ENCODE data around the gene VAC14.
A peak's percentile ranks its signal among the peaks of the same experiment; 100 is the strongest.
"Not testable (repeated sequence)": the region's sequence is repeated elsewhere in the genome, so short reads cannot be mapped to it uniquely, and the experiment has no call there.

VAC14 gene

DNA sequence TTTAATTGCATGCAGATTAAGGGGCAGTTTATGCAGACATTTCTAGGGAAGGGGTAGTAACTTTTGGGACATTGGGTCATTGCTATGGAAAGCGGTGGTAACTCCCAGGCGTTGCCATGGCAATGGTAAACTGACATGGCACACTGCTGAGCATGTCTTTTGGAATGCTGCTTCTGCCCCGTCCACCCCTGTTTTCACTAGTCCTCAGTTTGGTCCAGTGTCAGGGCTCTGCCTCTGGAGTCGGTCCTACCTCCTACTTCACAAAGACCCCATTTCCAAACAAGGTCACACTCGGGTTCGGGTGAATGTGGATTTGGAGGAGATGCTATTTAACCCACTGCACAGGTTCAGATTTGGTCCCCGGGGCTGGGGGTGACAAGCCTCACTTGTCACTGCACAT, 151.7 kb downstream of the VAC14 start:
- Mint-ChIP-seq H3K36me3 (ENCODE audit: insufficient read depth) (peaks cover 4% of the 10 kb centered on the region), H3K9me3 (no peaks in the 10 kb centered on the region), H3K4me1 (peaks cover 6% of the 10 kb centered on the region), H3K4me3 (no peak overlapping the region), H3K27ac (ENCODE audit: low read depth) (no peak overlapping the region), H3K27me3 (no peaks in the 10 kb centered on the region)
- ATAC-seq (replicated peaks; ENCODE audit: extremely low read depth, poor library complexity, severe bottlenecking) (no peak), DNase-seq (ENCODE audit: low spot score in 2 of 2) (no peak)

DNA sequence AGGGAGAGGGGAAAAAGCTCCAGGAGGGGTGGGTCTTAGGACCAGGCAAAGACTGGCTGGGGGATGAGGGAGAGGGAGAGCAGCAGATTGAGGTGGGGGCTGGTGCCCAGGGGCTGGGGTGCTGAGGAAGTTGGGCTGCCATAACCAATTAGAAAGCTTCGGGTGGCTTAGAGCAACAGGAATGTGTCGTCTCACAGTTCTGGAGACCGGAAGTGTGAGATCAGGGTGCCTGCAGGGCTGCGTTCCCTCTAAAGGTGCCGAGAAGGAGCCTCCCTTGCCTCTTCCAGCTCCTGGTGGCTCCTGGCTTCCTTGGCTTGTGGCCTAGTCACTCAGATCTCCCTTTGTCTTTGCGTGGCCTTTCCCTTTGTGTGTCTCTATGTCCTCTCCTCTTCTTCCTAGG, 152.4 kb downstream of the VAC14 start:
- no peak overlapping the region for H3K4me3 Mint-ChIP-seq
- DNase-seq (ENCODE audit: low spot score in 2 of 2) (no peak), ATAC-seq (replicated peaks; ENCODE audit: extremely low read depth, poor library complexity, severe bottlenecking) (no peak)
- peaks cover 4% of the 10 kb centered on the region for H3K36me3 Mint-ChIP-seq (ENCODE audit: insufficient read depth)
- no peaks in the 10 kb centered on the region for H3K9me3 Mint-ChIP-seq
- no peaks in the 10 kb centered on the region for H3K27me3 Mint-ChIP-seq
- peaks cover under 1% of the 10 kb centered on the region for H3K4me1 Mint-ChIP-seq
- H3K27ac Mint-ChIP-seq (ENCODE audit: low read depth) = no peak overlapping the region

DNA sequence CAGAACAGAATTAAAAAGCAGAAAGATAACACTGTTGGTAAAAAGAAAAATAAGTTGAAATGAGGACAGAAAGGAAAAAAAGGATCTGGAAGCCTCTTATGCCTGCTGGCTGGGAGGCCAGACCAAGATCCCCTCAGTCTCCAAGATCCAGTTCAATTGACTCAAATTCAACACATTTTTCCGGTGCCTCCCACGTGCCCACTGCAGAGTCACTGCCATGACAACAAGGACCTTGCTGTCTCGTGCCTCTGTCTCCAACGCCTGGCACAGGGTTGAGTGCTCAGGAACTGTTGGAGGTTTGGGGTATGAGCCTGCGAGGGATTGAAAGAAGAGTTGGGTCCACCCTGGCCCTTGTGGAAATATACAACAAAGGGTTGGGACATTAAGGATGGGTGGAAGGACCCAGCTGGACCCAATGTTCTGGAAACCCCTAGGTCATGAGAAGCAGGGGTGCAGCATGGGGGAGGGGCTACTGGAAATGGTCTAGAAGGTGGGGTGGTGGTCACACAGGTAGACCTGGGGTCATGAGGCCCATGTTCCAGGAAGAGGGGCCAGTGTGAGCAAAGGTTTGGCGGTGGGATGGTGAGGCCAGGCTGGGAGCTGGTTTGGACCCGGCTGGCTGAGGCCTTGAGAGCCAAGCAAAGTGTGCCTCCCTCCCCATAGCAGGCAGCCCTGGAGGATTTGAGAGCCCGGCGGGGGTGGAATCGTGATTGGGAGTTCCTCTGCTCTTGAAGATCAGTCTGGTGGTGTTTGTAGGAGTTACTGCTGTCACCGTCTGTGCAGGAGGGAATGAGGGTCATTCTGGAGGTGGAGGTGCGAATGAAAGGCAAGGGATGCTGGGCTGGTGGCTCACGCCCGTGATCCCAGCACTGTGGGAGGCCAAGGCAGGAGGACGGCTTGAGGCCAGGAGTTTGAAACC, 153.3 kb downstream of the VAC14 start:
- Mint-ChIP-seq H3K4me3 (no peak overlapping the region), H3K36me3 (ENCODE audit: insufficient read depth) (peaks cover 4% of the 10 kb centered on the region), H3K27me3 (peaks cover 3% of the 10 kb centered on the region), H3K4me1 (no peaks in the 10 kb centered on the region), H3K9me3 (no peaks in the 10 kb centered on the region), H3K27ac (ENCODE audit: low read depth) (peak overlapping the region; percentile 16)
- no peak for ATAC-seq (replicated peaks; ENCODE audit: extremely low read depth, poor library complexity, severe bottlenecking)
- no peak for DNase-seq (ENCODE audit: low spot score in 2 of 2)

DNA sequence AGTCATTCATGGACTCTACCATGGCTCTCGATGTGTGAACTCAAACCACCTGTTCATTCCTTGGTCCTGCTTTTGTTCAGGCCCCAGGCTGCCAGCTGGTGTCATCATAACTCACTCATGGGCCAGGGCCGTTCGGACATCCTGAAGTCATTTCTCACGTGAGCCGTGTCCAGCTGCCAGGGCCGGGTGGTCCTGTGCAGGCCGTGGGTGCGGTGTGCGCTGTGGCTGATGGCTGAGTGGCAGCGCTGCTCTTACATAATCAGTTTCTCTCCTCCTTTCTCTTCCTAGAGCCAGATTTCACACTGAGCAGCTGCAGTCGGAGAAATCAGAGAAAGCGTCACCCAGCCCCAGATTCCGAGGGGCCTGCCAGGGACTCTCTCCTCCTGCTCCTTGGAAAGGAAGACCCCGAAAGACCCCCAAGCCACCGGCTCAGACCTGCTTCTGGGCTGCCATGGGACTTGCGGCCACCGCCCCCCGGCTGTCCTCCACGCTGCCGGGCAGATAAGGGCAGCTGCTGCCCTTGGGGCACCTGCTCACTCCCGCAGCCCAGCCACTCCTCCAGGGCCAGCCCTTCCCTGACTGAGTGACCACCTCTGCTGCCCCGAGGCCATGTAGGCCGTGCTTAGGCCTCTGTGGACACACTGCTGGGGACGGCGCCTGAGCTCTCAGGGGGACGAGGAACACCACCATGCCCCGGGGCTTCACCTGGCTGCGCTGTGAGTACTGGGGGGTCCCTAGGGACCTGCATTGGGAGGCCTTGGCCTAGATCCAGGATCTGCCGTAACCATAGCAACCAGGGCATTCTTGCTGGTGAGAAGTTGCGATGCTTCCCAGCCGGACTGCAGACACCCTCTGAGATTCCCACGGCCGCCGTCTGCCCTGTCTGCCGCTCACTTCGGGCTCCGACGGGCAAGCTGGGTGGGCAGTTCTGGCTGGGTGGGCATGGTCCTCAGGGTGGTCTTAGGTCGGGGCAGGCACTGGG, 154.4 kb downstream of the VAC14 start, which contains the start of gene IL34:
TSS of gene IL34 (plus strand) at position 300 of the 982 bp plus-strand sequence. CDS start at position 689, 389 bp downstream.
- DNase-seq (ENCODE audit: low spot score in 2 of 2) = no peak
- Mint-ChIP-seq H3K36me3 (ENCODE audit: insufficient read depth) (peaks cover 3% of the 10 kb centered on the region), H3K4me3 (no peak within 1 kb of the TSS), H3K27me3 (peaks cover 11% of the 10 kb centered on the region), H3K9me3 (no peaks in the 10 kb centered on the region), H3K4me1 (no peaks in the 10 kb centered on the region), H3K27ac (ENCODE audit: low read depth) (no peak within 1 kb of the TSS)
- ATAC-seq (replicated peaks; ENCODE audit: extremely low read depth, poor library complexity, severe bottlenecking) = no peak

DNA sequence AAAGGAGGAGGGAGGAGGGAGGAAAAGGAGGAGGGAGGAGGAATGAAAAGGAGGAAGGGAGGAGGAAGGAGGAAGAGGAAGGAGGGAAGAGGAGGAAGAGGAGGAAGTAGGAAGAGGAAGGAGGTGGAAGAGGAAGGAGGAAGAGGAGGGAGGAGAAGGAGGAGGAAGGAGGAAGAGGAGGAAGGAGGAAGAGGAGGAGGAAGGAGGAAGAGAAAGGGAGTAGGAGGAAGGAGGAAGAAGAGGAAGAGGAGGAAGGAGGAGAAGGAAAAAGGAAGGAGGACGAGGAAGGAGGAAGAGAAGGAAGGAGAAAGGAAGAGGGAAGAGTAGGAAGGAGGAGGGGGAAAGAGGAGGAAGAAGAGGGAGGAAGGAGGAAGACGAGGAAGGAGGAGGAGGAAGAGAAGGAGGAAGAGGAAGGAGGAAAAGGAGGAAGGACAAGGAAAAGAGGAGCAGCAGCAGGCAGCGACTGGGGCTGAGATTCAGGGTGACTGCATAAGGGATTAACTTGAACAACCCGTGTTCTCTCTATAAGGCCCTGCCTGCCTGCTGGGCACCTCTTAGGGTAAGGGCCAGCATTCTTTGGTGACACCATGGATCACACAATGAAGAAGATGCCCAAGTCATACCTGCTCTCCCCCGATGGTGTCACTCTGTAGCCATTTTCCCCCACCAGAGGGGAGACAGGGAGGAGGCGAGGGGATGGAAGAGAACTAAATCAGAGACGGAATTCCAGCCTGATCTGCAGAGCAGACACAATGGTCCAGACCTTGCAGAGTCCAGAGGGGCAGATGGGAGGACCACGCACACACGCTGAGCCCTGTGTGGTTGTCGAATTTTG, 156.0 kb downstream of the VAC14 start:
- no peak for ATAC-seq (replicated peaks; ENCODE audit: extremely low read depth, poor library complexity, severe bottlenecking)

DNA sequence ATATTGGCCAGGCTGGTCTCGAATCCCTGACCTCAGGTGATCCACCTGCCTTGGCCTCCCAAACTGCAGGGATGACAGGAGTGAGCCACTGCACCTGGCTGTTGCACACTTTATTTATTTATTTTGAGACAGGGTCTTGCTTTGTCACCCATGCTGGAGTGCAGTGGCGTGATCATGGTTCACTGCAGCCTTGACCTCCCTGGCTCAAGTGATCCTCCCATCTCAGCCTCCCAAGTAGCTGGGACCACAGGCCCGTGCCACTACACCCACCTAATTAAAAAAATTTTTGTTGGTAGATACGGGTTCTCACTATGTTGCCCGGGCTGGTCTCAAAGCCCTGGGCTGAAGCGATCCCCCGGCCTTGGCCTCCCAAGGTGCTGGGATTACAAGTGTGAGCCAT, 157.7 kb downstream of the VAC14 start:
- H3K4me3 Mint-ChIP-seq; H3K36me3 Mint-ChIP-seq (ENCODE audit: insufficient read depth); DNase-seq (ENCODE audit: low spot score in 2 of 2); H3K27ac Mint-ChIP-seq (ENCODE audit: low read depth); H3K9me3 Mint-ChIP-seq; H3K4me1 Mint-ChIP-seq; ATAC-seq (replicated peaks; ENCODE audit: extremely low read depth, poor library complexity, severe bottlenecking): not testable (repeated sequence)
- peaks cover 11% of the 10 kb centered on the region for H3K27me3 Mint-ChIP-seq

More for the DNA sequence above, 156.0 kb downstream of the VAC14 start:
- no peak overlapping the region for H3K4me3 Mint-ChIP-seq
- no peaks in the 10 kb centered on the region for H3K9me3 Mint-ChIP-seq
- no peak for DNase-seq (ENCODE audit: low spot score in 2 of 2)
- peaks cover 11% of the 10 kb centered on the region for H3K27me3 Mint-ChIP-seq
- H3K27ac Mint-ChIP-seq (ENCODE audit: low read depth) = no peak overlapping the region
- no peaks in the 10 kb centered on the region for H3K4me1 Mint-ChIP-seq
- H3K36me3 Mint-ChIP-seq (ENCODE audit: insufficient read depth) = peaks cover 2% of the 10 kb centered on the region

DNA sequence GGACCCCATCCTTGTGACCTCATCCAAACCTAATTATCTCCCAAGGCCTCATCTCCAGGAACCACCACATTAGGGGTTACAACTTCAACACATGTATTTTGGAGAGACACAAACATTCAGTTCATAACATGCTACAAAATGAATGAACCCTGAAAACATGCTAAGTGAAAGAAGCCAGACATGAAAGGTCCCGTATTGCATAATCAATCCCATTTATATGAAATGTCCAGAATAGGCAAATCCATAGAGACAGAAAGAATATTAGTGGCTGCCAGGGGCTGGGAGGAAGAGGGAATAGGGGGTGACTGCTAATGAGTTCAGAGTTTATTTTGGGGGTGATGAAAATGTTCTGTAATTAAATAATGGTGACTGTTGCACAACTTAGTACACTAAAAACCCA, 158.3 kb downstream of the VAC14 start:
- no peak overlapping the region for H3K27ac Mint-ChIP-seq (ENCODE audit: low read depth)
- DNase-seq (ENCODE audit: low spot score in 2 of 2) (no peak), ATAC-seq (replicated peaks; ENCODE audit: extremely low read depth, poor library complexity, severe bottlenecking) (no peak)
- peaks cover 2% of the 10 kb centered on the region for H3K36me3 Mint-ChIP-seq (ENCODE audit: insufficient read depth)
- no peaks in the 10 kb centered on the region for H3K9me3 Mint-ChIP-seq
- no peaks in the 10 kb centered on the region for H3K4me1 Mint-ChIP-seq
- no peak overlapping the region for H3K4me3 Mint-ChIP-seq
- H3K27me3 Mint-ChIP-seq = peaks cover 11% of the 10 kb centered on the region

DNA sequence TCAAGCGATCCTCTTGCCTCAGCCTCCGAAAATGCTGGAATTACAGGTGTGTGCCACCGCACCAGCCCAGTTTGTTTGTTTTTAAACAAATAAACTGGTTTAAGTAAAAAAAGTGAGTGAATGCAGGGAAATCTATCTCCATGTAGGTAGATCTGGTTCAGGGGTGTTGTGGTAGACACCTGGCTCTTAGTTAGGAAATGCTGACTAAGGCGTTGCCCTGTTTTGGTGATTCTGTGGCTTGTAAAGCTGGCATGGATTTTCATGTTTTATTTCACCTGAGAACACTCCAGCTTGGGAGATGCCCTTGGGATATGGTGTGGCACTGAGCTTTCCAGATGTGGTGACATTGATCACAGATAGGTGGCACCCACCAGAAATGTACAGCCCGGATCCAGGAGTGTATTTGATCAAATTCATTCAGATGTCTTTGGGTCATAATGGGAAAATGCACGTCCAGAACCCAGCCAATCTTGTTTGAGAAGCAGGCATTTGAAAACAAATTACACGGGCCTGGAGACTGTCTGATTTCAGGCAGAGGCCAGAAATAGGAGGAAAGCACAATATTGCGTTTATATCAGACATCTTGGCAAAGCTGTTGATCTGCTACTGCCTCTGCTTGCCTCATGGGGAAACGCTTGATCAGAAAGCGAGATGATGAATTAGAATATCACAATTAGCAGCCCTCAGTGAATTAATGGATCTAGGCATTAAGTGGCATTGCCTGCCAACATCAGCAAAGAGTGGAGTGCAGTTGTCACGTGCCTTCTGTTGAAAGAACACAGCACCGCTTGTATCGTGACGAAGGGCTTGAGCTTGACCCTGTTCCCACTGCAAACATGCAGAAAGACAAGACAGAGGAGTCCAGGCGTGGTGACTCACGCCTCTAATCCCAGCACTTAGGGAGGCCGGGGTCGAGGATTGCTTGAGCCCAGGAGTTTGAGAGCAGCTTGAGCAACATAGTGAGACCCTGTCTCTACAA, 161.9 kb downstream of the VAC14 start:
- H3K9me3 Mint-ChIP-seq = no peaks in the 10 kb centered on the region
- peaks cover 11% of the 10 kb centered on the region for H3K27me3 Mint-ChIP-seq
- DNase-seq (ENCODE audit: low spot score in 2 of 2) (no peak), ATAC-seq (replicated peaks; ENCODE audit: extremely low read depth, poor library complexity, severe bottlenecking) (no peak)
- H3K36me3 Mint-ChIP-seq (ENCODE audit: insufficient read depth) = no peaks in the 10 kb centered on the region
- no peaks in the 10 kb centered on the region for H3K4me1 Mint-ChIP-seq
- H3K27ac Mint-ChIP-seq (ENCODE audit: low read depth) = no peak overlapping the region
- no peak overlapping the region for H3K4me3 Mint-ChIP-seq

Measured in central memory CD8-positive, alpha-beta T cell (primary cell).